ENCODE measurements around the gene VGLL3. TPM values are rescaled to one million over a fixed set of nuclear protein-coding genes. Genes with fewer than 3 reads are reported as not detected.
"Not testable (repeated sequence)": the region's sequence is repeated elsewhere in the genome, so short reads cannot be mapped to it uniquely, and the experiment has no call there.

The VGLL3 gene
- total RNA-seq, 1 donor from 2014 or later, result 177 TPM

DNA sequence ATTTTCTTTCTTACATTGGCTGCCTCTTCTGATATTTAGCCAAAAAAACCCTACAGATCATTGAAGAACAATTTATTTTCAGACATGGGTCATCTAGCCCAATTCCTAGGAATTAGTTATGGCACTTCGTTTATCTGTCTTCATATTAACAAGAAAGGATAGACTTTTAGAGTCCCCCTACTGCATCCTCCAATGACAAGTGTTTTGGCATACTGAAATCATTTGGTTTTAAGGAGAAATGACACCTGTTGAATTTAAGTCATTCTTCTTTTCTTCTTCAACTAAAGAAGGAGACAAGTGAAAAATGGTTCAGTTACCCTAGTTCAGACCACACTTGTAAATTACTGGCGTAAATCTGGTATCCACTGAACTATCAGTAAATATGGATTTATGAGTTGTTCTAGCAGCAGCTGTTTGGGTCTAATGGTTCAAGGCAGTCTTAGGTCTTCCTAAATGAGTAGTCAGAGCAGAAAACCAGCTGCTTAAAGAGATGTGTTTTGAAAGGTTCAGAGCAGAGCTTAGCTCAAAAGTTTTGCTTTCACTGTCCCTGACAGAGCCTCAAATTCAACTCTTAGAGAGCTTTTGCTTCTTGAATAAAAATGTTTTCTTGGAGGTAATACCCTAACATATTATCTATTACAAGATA, 5.6 kb downstream of the VGLL3 start:
- TF ChIP-seq, protein P1, sequence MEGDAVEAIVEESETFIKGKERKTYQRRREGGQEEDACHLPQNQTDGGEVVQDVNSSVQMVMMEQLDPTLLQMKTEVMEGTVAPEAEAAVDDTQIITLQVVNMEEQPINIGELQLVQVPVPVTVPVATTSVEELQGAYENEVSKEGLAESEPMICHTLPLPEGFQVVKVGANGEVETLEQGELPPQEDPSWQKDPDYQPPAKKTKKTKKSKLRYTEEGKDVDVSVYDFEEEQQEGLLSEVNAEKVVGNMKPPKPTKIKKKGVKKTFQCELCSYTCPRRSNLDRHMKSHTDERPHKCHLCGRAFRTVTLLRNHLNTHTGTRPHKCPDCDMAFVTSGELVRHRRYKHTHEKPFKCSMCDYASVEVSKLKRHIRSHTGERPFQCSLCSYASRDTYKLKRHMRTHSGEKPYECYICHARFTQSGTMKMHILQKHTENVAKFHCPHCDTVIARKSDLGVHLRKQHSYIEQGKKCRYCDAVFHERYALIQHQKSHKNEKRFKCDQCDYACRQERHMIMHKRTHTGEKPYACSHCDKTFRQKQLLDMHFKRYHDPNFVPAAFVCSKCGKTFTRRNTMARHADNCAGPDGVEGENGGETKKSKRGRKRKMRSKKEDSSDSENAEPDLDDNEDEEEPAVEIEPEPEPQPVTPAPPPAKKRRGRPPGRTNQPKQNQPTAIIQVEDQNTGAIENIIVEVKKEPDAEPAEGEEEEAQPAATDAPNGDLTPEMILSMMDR (IDR thresholded peaks at IDR 0.05), result no peak
- H3K9me3 Mint-ChIP-seq (ENCODE audit: low read depth), result no peaks in the 10 kb centered on the region
- H3K4me1 Mint-ChIP-seq (ENCODE audit: low read depth), result peaks cover 73% of the 10 kb centered on the region
- peak overlapping the region; percentile 86 for H3K4me3 Mint-ChIP-seq (ENCODE audit: unreplicated experiment)
- peak overlapping the region; percentile 88 for H3K27ac Mint-ChIP-seq (ENCODE audit: unreplicated experiment)
- H3K36me3 Mint-ChIP-seq (ENCODE audit: low read depth), result peaks cover 15% of the 10 kb centered on the region
- no peak for DNase-seq (ENCODE audit: low spot score)
- H3K27me3 Mint-ChIP-seq (ENCODE audit: low read depth), result no peaks in the 10 kb centered on the region

DNA sequence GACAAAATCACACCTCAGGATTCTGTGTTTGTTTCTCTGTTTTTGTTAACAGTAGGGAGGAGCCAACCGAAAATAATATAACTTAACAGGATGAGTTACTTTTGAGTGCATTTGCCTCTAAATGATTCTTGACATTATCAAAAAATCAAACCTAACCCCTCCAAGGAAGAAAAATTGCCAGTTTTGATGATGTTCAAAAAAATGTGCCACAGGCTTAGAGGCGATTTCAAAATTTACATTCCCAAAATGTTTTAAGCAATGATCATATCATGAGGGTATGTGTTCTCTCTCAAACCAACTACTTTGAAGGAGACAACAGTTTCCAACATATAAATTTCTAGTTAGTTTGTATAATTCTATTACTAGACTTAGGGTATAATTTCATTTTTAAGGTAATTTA, 6.7 kb downstream of the VGLL3 start:
- TF ChIP-seq, protein P1 (IDR thresholded peaks at IDR 0.05), result no peak
- no peak for DNase-seq (ENCODE audit: low spot score)
- H3K36me3 Mint-ChIP-seq (ENCODE audit: low read depth), result peaks cover 9% of the 10 kb centered on the region
- no peaks in the 10 kb centered on the region for H3K9me3 Mint-ChIP-seq (ENCODE audit: low read depth)
- no peaks in the 10 kb centered on the region for H3K27me3 Mint-ChIP-seq (ENCODE audit: low read depth)
- H3K4me3 Mint-ChIP-seq (ENCODE audit: unreplicated experiment), result peak overlapping the region; percentile 31
- peak overlapping the region; percentile 88 for H3K27ac Mint-ChIP-seq (ENCODE audit: unreplicated experiment)
- H3K4me1 Mint-ChIP-seq (ENCODE audit: low read depth), result peaks cover 82% of the 10 kb centered on the region

DNA sequence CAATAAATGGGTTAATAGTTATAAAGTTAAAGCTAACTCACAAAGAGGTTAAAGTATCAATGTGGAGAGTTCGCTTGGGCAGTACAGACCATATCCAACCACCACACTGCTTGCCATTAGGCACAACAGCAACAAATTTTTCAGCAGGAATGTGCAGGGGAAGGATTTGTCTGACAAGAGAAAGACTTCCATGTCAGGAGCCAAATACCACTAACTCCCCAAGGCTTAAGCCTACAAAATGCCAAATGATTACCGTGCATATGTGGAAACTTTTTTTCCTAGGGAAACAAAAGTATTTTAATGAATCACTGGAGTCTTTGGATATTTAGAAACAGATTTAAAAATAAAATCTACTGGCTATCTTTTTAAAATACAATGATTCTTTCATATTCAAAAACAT, 8.1 kb downstream of the VGLL3 start:
- peak overlapping the region; percentile 88 for H3K27ac Mint-ChIP-seq (ENCODE audit: unreplicated experiment)
- peak overlapping the region; percentile 41 for H3K4me3 Mint-ChIP-seq (ENCODE audit: unreplicated experiment)
- TF ChIP-seq, protein P1 (IDR thresholded peaks at IDR 0.05), result no peak
- peaks cover 15% of the 10 kb centered on the region for H3K36me3 Mint-ChIP-seq (ENCODE audit: low read depth)
- H3K4me1 Mint-ChIP-seq (ENCODE audit: low read depth), result peaks cover 89% of the 10 kb centered on the region
- DNase-seq (ENCODE audit: low spot score), result no peak
- H3K9me3 Mint-ChIP-seq (ENCODE audit: low read depth), result no peaks in the 10 kb centered on the region
- no peaks in the 10 kb centered on the region for H3K27me3 Mint-ChIP-seq (ENCODE audit: low read depth)

DNA sequence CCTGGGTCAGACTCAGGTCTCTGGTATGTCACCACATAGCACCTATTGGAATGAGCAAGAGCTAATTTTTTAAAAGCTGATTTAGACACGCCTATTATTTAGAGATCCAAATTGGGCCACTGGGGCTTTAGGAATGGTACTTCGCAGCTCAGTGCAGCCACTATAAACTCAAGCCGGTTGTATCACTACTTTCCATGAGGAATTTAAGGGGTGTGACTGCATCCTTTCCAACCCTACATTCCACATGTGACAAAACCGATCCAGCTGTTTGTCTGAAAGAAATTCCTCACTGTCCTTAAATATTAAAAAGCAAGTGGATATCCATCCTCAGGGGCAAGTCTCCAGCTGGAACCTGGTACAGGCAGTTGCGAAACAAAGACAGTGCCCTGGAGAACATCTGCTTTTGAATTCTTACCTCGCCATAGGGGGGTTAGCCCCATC, 12.8 kb downstream of the VGLL3 start:
- Mint-ChIP-seq H3K9me3 (ENCODE audit: low read depth) (no peaks in the 10 kb centered on the region), H3K4me1 (ENCODE audit: low read depth) (peaks cover 72% of the 10 kb centered on the region), H3K4me3 (ENCODE audit: unreplicated experiment) (no peak overlapping the region), H3K36me3 (ENCODE audit: low read depth) (peaks cover 38% of the 10 kb centered on the region), H3K27me3 (ENCODE audit: low read depth) (no peaks in the 10 kb centered on the region), H3K27ac (ENCODE audit: unreplicated experiment) (peak overlapping the region; percentile 68)
- no peak for DNase-seq (ENCODE audit: low spot score)
- TF ChIP-seq, protein P1 (IDR thresholded peaks at IDR 0.05), result no peak

DNA sequence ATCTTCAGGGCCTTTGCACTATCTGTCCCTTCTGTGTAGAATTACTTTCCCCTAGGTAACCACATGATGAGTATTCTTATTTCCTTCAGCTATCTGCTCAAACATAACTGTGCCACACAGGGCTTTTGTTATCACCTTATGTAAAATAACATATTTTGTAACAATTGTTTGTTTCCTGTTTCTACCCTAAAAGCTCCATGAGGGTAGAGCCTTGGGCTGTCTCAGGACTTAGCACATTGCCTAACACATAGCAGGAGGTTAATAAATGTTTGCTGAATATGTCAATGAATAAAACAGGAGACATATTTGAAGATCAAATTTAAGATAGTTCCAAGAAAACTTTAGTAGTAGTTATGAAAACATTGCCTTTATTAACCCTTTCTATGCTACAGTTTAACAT, 14.7 kb downstream of the VGLL3 start:
- H3K4me3 Mint-ChIP-seq (ENCODE audit: unreplicated experiment), result no peak overlapping the region
- no peak overlapping the region for H3K27ac Mint-ChIP-seq (ENCODE audit: unreplicated experiment)
- no peak for DNase-seq (ENCODE audit: low spot score)
- no peaks in the 10 kb centered on the region for H3K27me3 Mint-ChIP-seq (ENCODE audit: low read depth)
- TF ChIP-seq, protein P1 (IDR thresholded peaks at IDR 0.05), result no peak
- H3K9me3 Mint-ChIP-seq (ENCODE audit: low read depth), result no peaks in the 10 kb centered on the region
- peaks cover 45% of the 10 kb centered on the region for H3K36me3 Mint-ChIP-seq (ENCODE audit: low read depth)
- H3K4me1 Mint-ChIP-seq (ENCODE audit: low read depth), result peaks cover 68% of the 10 kb centered on the region

DNA sequence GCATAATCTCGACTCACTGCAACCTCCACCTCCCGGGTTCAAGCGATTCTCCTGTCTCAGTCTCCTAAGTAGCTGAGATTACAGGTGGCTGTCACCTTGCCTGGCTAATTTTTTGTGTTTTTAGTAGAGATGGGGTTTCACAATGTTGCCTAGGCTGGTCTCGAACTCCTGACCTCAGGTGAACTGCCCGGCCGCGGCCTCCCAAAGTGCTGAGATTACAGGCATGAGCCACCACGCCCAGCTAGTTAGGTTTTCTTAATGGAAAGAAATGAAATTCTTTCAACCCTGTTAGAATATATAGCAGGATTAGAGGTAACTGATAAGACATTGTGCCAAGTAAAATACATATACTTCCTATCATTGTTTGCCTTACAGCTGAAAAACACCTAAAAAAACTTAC, 16.8 kb downstream of the VGLL3 start:
- H3K9me3 Mint-ChIP-seq (ENCODE audit: low read depth); H3K27me3 Mint-ChIP-seq (ENCODE audit: low read depth); DNase-seq (ENCODE audit: low spot score); H3K4me3 Mint-ChIP-seq (ENCODE audit: unreplicated experiment): not testable (repeated sequence)
- peaks cover 52% of the 10 kb centered on the region for H3K36me3 Mint-ChIP-seq (ENCODE audit: low read depth)
- peak overlapping the region; percentile 60 for H3K27ac Mint-ChIP-seq (ENCODE audit: unreplicated experiment)
- peaks cover 72% of the 10 kb centered on the region for H3K4me1 Mint-ChIP-seq (ENCODE audit: low read depth)

Data from chondrocyte (in vitro differentiated cells).